Measurements from ENCODE around the gene GALNT12. TPM values are rescaled to one million over a fixed set of nuclear protein-coding genes. Genes with fewer than 3 reads are reported as not detected.

GALNT12 gene
- total RNA-seq, 4 donors from 2014 or later, result 17.5 to 25.9 (median 21.1) TPM

DNA sequence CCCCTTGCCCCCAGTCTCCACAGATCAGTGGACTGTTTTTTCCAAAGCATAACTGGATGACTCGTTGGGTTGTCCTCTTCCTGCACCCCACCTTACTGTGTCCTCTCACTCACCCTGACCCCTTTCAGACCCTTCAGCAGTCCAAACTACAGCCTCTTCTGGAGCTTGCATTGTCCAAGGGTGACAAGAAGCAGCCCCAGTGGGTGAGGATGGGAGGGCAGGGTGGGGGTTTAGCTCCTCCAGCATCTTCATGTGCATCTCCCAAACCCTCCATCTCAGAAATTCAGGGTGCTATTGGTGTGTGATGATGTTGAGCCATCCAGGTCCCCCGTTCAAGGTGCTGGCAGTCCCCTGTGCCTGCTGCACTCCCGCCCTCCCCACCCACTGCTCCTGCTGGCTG lies 73.9 kb downstream of the GALNT12 start:
- Histone ChIP-seq H3K27me3 (no peaks in the 10 kb centered on the region), H3K9me3 (no peaks in the 10 kb centered on the region), H3K36me3 (no peaks in the 10 kb centered on the region), H3K4me3 (no peak overlapping the region), H3K27ac (no peak overlapping the region), H3K4me1 (peaks cover 0 to 27% (median 0%) of the 10 kb centered on the region in 3 donors)
- DNase-seq, result no peak
- 73 to 76% methylated on average over 2 to 3 of the region's 3 CpGs for WGBS, 2 donors
- TF ChIP-seq, protein P1, sequence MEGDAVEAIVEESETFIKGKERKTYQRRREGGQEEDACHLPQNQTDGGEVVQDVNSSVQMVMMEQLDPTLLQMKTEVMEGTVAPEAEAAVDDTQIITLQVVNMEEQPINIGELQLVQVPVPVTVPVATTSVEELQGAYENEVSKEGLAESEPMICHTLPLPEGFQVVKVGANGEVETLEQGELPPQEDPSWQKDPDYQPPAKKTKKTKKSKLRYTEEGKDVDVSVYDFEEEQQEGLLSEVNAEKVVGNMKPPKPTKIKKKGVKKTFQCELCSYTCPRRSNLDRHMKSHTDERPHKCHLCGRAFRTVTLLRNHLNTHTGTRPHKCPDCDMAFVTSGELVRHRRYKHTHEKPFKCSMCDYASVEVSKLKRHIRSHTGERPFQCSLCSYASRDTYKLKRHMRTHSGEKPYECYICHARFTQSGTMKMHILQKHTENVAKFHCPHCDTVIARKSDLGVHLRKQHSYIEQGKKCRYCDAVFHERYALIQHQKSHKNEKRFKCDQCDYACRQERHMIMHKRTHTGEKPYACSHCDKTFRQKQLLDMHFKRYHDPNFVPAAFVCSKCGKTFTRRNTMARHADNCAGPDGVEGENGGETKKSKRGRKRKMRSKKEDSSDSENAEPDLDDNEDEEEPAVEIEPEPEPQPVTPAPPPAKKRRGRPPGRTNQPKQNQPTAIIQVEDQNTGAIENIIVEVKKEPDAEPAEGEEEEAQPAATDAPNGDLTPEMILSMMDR (IDR thresholded peaks at IDR 0.05), result no peak
- TF ChIP-seq POLR2A (IDR thresholded peaks at IDR 0.05), result no peak
- intact Hi-C loops (cut with DNase I), result no loop called here

DNA sequence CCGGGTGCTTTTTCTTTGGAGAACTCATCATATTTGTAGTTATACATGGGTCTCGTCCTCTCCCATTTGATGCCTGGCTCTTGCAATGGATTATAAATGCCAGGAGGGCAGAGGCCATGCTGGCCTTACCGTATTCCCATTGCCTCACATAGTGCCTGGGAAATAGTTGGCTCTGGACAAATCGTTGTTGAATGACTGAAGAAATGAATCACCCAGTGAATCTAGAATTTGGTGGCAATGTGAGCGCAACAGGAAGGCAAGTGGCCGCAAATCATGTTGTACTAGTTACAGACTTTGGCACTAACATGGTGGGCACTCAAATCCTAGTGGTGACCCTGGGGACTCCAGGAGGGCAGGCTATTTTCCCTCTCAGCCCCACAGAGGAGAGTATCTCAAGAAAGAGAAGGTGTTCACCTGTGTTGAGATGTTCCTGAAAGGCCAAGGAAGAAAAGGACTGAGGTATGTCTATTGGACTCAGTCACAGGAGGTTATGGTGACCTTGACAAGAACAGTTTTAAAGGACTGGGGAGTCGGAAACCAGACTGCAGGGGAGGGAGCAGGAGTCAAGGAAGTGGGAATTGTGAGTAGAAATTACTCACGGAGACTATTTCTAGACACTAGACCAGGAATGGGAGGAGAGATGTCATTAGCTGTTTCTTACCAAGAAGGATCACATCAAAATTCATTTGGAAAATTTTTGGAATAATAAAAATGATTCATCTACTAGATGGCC lies 74.5 kb downstream of the GALNT12 start:
- Histone ChIP-seq H3K9me3 (no peaks in the 10 kb centered on the region), H3K27me3 (no peaks in the 10 kb centered on the region), H3K4me3 (no peak overlapping the region), H3K27ac (peak overlapping the region in 3 of 4 donors; percentile 27 to 30 (median 30)), H3K36me3 (no peaks in the 10 kb centered on the region), H3K4me1 (peaks cover 0 to 30% (median 0%) of the 10 kb centered on the region in 3 donors)
- intact Hi-C loops (cut with DNase I), result no loop called here
- TF ChIP-seq, protein P1 (IDR thresholded peaks at IDR 0.05), result no peak
- no peak for TF ChIP-seq POLR2A (IDR thresholded peaks at IDR 0.05)
- no peak for DNase-seq
- 57 to 73% methylated on average over 8 of the region's 8 CpGs for WGBS, 2 donors

DNA sequence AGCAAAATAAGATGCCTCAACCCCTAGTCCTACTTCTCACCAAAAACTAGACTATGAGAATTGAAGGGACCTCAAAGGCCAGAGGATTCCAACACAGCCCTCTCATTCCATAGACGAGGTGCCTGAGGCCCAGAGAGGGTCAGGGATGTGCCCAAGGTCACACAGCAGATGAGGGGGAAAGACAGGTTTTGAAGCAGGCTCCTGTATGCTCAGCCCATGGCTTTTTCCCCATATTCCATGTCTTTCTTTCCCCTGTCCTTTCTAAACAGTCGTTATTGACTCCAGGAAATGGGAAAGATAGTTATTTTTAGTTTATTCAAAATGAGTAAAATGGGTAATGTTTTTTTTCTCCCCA lies 75.1 kb downstream of the GALNT12 start:
- H3K4me1 ChIP-seq, result peaks cover 0 to 36% (median 0%) of the 10 kb centered on the region in 3 donors
- peak overlapping the region in 2 of 4 donors; percentile 27 to 30 for H3K27ac ChIP-seq
- no peaks in the 10 kb centered on the region for H3K9me3 ChIP-seq
- no peaks in the 10 kb centered on the region for H3K27me3 ChIP-seq
- H3K36me3 ChIP-seq, result no peaks in the 10 kb centered on the region
- H3K4me3 ChIP-seq, result no peak overlapping the region
- intact Hi-C loops (cut with DNase I), result no loop called here
- no peak for TF ChIP-seq POLR2A (IDR thresholded peaks at IDR 0.05)
- TF ChIP-seq, protein P1 (IDR thresholded peaks at IDR 0.05), result no peak
- 45 to 49% methylated on average over 2 of the region's 2 CpGs for WGBS, 2 donors
- no peak for DNase-seq

DNA sequence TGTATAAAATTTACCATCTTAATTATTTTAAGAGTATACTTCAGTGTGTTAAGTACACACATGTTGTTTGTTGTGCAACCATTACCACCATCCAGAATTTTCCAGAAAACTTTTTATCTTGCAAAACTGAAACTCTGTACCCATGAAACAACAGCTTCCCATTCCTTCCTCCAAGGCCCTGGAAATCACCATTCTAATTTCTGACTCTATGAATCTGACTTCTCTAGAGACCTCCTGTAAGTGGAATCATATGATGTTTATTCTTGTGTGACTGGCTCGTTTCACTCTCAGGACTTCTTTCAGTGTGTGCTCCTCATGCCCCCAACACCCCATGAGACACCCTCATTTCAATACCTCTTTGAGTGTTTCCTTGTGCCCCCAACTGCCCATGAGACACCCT lies 75.8 kb downstream of the GALNT12 start:
- DNase-seq, result no peak
- H3K9me3 ChIP-seq, result no peaks in the 10 kb centered on the region
- H3K4me3 ChIP-seq, result no peak overlapping the region
- H3K27me3 ChIP-seq, result no peaks in the 10 kb centered on the region
- H3K27ac ChIP-seq, result no peak overlapping the region
- H3K36me3 ChIP-seq, result no peaks in the 10 kb centered on the region
- WGBS, 2 donors, result 42 to 67% methylated on average over 1 of the region's 1 CpG
- peaks cover 0 to 42% (median 0%) of the 10 kb centered on the region in 3 donors for H3K4me1 ChIP-seq
- intact Hi-C loops (cut with DNase I), result no loop called here
- TF ChIP-seq, protein P1 (IDR thresholded peaks at IDR 0.05), result no peak
- TF ChIP-seq POLR2A (IDR thresholded peaks at IDR 0.05), result no peak

DNA sequence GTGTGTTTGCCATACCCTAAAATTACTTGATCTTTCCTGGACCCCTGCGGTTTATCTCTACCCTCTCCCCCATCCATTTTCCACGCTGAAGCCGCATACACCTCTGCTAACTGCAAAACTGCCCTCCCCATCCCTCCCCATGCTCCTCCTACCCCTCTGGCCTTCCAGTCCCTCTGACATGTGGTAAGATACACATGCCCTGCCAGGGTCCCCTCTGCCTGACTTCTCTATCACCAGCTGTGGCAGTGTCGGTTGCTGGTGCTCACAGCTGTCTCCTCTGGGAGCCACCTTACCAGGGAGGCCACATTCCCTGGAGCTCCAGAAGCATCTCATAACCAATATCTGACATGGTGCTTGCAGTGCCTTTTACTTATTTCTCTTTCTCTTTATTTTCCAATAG lies 77.4 kb downstream of the GALNT12 start:
- peaks cover 0 to 45% (median 0%) of the 10 kb centered on the region in 3 donors for H3K4me1 ChIP-seq
- 88 to 90% methylated on average over 4 of the region's 4 CpGs for WGBS, 2 donors
- H3K4me3 ChIP-seq, result no peak overlapping the region
- intact Hi-C loops (cut with DNase I), result no loop called here
- H3K27ac ChIP-seq, result no peak overlapping the region
- no peaks in the 10 kb centered on the region for H3K36me3 ChIP-seq
- H3K27me3 ChIP-seq, result no peaks in the 10 kb centered on the region
- no peak for DNase-seq
- H3K9me3 ChIP-seq, result no peaks in the 10 kb centered on the region
- no peak for TF ChIP-seq POLR2A (IDR thresholded peaks at IDR 0.05)
- TF ChIP-seq, protein P1 (IDR thresholded peaks at IDR 0.05), result no peak

Measured in esophagus squamous epithelium (tissue), 5 donors.